Dermis blood vessel endothelial cell (primary cell): ENCODE data around the gene ACOT6. TPM values are rescaled to one million over a fixed set of nuclear protein-coding genes. Genes with fewer than 3 reads are reported as not detected.
A peak's percentile ranks its signal among the peaks of the same experiment; 100 is the strongest.
"Not testable (repeated sequence)": the region's sequence is repeated elsewhere in the genome, so short reads cannot be mapped to it uniquely, and the experiment has no call there.

Experiments used
- DNase-seq: peaks from one replicate; pipeline ENCODE4 v3.0.0; 2010
- total RNA-seq: library from RNA; depleted of rRNA; stranded (reverse); fragments of >200 nt; gene quantifications from 2 replicates; pipeline ENCODE4 v1.2.3, GENCODE V29; 2014

ACOT6 gene
- total RNA-seq, 1 donor from 2014 or later, result not detected

GRCh38 chr14:73655851-73656250 lies 43.5 kb downstream of the ACOT6 start:
- DNase-seq, result no peak

- DNase-seq, result not testable (repeated sequence)
These were observed 46.9 kb downstream of the ACOT6 start for GRCh38 chr14:73659202-73659601.

- DNase-seq, result no peak
These were observed 48.2 kb downstream of the ACOT6 start for GRCh38 chr14:73660511-73660910.

DNA sequence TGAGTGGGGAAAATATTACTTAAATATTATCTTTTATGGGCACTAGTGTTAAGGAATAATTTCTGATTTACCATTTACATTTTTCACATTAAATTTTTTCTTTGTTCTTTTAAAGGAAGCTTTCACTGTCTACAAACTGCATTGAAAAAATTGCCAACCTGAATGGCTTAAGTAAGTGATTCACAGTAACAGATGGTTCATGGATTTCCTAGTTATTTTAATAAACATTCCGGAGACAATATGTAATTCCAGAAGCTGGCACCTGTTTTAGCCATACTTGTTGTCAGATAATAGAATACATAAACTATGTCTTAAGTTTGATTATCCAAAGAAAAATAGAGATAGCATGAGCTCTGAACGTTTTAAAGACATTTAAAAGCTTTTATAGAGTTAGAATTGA lies 49.6 kb downstream of the ACOT6 start:
- DNase-seq, result peak; percentile 50

DNA sequence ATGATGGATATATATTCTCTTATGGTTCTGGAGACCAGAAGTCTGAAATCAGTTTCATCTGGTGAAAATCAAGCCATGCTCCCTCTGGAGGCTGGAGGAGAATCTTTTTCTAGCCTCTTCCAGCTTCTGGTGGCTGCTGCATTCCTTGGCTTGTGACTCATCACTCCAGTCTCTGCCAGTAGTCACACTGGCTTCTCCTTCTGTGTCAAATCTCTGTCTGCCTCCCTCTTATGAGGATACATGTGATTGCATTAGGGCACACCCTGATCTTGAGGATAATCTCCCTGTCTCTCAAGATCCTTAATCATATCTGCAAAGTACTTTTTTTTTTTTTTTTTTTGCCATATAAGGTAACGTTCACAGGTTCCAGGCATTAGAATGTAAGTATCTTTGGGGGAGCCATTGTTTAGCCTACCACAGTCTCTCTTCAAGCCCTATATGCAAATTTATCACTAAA lies 50.2 kb downstream of the ACOT6 start:
- DNase-seq, result peak; percentile 79

- DNase-seq, result no peak
These were observed 51.4 kb downstream of the ACOT6 start for GRCh38 chr14:73663548-73664212.

DNA sequence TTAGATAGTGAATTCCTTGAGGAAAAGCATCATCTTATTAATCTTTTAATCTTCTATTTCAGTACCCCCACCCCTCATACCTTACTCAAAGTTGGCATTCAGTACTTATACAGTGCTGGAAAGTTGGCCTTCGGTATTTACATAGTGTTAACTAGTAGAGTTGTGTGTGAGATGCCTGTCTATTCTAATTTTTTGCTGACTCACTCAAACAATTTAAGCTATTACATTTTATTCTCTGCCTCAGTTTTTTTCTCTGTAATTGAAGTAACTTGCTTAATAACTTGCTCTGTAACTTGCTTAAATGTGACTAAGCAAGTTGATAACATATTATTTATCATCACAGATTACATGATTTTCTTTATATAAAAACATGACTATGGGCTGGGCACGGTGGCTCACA lies 52.8 kb downstream of the ACOT6 start:
- DNase-seq, result no peak

DNA sequence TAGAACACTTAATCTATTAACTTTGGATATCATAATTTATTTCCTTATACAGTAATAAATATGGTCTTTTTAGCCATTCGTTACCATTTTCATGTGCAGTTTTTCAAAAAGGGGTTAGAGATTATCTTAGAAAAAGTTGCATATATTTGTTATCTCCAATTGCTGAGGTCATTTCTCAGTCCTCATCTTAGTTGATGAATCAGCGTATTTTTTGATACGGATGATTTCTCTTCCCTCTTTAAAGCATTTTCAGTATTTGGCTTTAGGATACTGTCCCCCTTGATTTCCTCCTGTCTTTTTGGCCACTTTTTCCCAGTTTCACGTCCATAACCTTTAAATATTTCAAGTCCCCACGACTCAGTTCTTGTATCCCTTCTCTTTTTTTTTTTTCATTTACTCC lies 54.3 kb downstream of the ACOT6 start:
- DNase-seq, result no peak

GRCh38 chr14:73667854-73668253 lies 55.5 kb downstream of the ACOT6 start:
- DNase-seq, result no peak

Other genes with a start within 250 kb of the ACOT6 start
- gene NUMB, start 154.0 kb upstream of the ACOT6 start, total RNA-seq, result 46.3 and 81.6 TPM in 2 replicates
- gene RIOX1, start 121.6 kb upstream of the ACOT6 start, total RNA-seq, result 27.0 and 31.0 TPM in 2 replicates
- gene ACOT1, start 75.4 kb upstream of the ACOT6 start, total RNA-seq, result 2.0 and 3.5 TPM in 2 replicates
- gene HEATR4, start 53.6 kb upstream of the ACOT6 start, total RNA-seq, result 0.09 TPM in 1 of 2 replicates, not detected in the other
- gene ACOT2, start 43.3 kb upstream of the ACOT6 start, total RNA-seq, result 22.5 and 25.6 TPM in 2 replicates
- gene ACOT4, start 20.6 kb upstream of the ACOT6 start, total RNA-seq, result 0.34 and 1.3 TPM in 2 replicates
- gene DNAL1, start 32.5 kb downstream of the ACOT6 start, total RNA-seq, result 6.5 and 10.7 TPM in 2 replicates
- 15.7 and 38.0 TPM in 2 replicates for gene PNMA1, start 101.9 kb downstream of the ACOT6 start, total RNA-seq
- 2.0 and 2.2 TPM in 2 replicates for gene PTGR2, start 239.3 kb downstream of the ACOT6 start, total RNA-seq